Activated CD4-positive, alpha-beta T cell treated with anti-CD3 and anti-CD28 coated beads, Interleukin-2, amount 10 ng/mL, durations not matched to agents 7 days and 5 days (primary cell): ENCODE data around the gene SSH3. TPM values are rescaled to one million over a fixed set of nuclear protein-coding genes. Genes with fewer than 3 reads are reported as not detected.

Experiments used
- CTCF ChIA-PET: fragments of 350-600 bp; sonication (Branson Sonifier 250); formaldehyde crosslinking; loops from one replicate; lab custom pipeline; 2021; ENCODE audit warnings: antibody characterized with exemption; lab: Charles Lee
- POLR2A ChIA-PET: fragments of 350-600 bp; sonication (Branson Sonifier 250); formaldehyde crosslinking; loops from one replicate; lab custom pipeline; 2021; ENCODE audit warnings: antibody characterized with exemption; lab: Charles Lee
- DNase-seq: peaks from one replicate; pipeline ENCODE4 v3.0.0-alpha.2; 2020
- H3K27ac Mint-ChIP-seq: one replicate; pipeline ENCODE4 v1.8.0; 2021; ENCODE audit warnings: mild to moderate bottlenecking, moderate library complexity, mixed read lengths
- H3K27me3 Mint-ChIP-seq: one replicate; pipeline ENCODE4 v1.8.0; 2021; ENCODE audit warnings: mixed read lengths
- H3K36me3 Mint-ChIP-seq: one replicate; pipeline ENCODE4 v1.8.0; 2021; ENCODE audit warnings: low read depth, mixed read lengths
- H3K4me1 Mint-ChIP-seq: one replicate; pipeline ENCODE4 v1.8.0; 2021; ENCODE audit warnings: mixed read lengths
- H3K4me3 Mint-ChIP-seq: one replicate; pipeline ENCODE4 v1.8.0; 2021; ENCODE audit warnings: mild to moderate bottlenecking, moderate library complexity, mixed read lengths
- H3K9me3 Mint-ChIP-seq: one replicate; pipeline ENCODE4 v1.8.0; 2021; ENCODE audit warnings: mixed read lengths
- total RNA-seq, 2 experiments: library from RNA; stranded (reverse); gene quantifications; one replicate each; pipeline ENCODE4 v1.2.3, GENCODE V29; 2021

SSH3 gene
- total RNA-seq, 2 experiments from 2014 or later = 8.2 to 9.6 TPM

DNA sequence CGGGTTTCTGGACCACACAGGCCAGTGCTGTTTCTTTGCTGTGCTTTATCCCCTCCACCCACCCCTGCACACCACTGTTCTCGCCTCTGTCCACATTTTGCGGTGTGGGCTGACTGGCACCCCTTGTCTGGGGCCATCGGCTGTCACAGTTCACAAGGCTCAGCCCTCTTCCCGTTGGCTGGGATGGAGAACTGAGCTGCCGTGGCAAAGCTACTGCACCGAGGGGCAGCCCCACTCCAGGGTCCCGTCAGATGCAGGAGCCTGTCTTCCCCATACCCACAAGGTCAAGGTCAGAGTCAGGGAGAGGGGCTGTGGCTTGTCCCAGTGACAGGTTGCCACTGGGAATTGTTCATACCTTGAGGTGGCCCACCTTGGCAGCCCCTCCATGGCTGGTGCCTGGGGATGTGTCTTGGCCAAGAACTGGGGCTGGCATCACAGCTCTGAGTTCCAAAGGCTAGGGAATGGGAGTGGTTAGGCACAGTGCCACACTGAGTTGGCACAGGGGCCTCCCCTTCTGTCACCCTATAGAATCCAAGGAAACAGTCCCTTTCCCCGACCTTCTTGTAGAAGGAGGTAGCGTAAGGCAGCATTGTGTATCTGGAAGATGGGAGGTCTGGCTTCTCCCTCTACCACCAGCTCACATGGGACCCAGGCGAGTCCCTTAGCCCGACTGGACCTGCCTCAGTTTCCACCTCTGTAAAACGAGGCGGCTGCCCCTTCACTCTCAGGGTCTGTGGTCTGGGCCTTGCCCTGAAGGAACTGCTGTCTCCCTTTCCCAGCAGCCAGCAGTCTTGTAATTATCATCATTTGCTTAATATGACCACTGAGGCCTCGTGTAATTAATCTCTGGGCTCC is 33.7 kb upstream of the SSH3 start:
- Mint-ChIP-seq H3K4me1 (peaks cover 67% of the 10 kb centered on the region), H3K27ac (peak overlapping the region; percentile 93), H3K4me3 (peak overlapping the region; percentile 95), H3K27me3 (no peaks in the 10 kb centered on the region), H3K9me3 (no peaks in the 10 kb centered on the region), H3K36me3 (peaks cover 65% of the 10 kb centered on the region)
- ChIA-PET POLR2A (interaction anchor here (0.6 kb wide), 1 partner anchor 74 kb away, joined by 5 read pairs; no protein-coding TSS in a partner anchor), CTCF (interaction anchor here (0.6 to 5.1 kb wide), 10 partner anchors 7 to 101 kb away, joined by 3 to 36 read pairs (median 8); partner anchors contain the start of gene ANKRD13D)
- no peak for DNase-seq

GRCh38 chr11:67270256-67271204 is 32.8 kb upstream of the SSH3 start:
- DNase-seq = peak; percentile 33

DNA sequence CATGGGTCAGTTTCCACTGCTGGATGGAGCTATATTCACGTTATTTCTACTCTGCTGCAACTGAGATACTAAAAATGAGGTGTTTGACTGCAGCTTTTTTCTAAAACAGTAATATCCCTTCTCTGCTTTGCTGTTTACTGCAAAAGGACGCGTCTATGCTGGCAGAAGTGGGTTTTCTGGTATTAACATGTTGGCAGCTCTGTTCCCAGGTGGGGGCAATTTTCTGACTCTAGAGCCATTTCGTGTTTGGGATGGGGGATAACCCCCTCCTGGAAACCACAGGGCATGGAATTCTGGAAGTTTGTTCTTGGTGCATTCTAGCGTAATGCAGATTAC is 32.2 kb upstream of the SSH3 start:
- Mint-ChIP-seq H3K9me3 (no peaks in the 10 kb centered on the region), H3K36me3 (peaks cover 76% of the 10 kb centered on the region), H3K4me3 (peak overlapping the region; percentile 95), H3K4me1 (peaks cover 65% of the 10 kb centered on the region), H3K27ac (peak overlapping the region; percentile 93), H3K27me3 (no peaks in the 10 kb centered on the region)
- POLR2A ChIA-PET = interaction anchor here (1.1 kb wide), 1 partner anchor 46 kb away, joined by 6 read pairs; no protein-coding TSS in a partner anchor
- DNase-seq = no peak
- CTCF ChIA-PET = interaction anchor here (0.6 to 5.1 kb wide), 10 partner anchors 8 to 279 kb away, joined by 3 to 36 read pairs (median 8); partner anchors contain the start of gene ANKRD13D

More at GRCh38 chr11:67270256-67271204, 32.8 kb upstream of the SSH3 start:
- Mint-ChIP-seq H3K27me3 (no peaks in the 10 kb centered on the region), H3K9me3 (no peaks in the 10 kb centered on the region), H3K36me3 (peaks cover 70% of the 10 kb centered on the region), H3K4me1 (peaks cover 64% of the 10 kb centered on the region), H3K4me3 (peak overlapping the region; percentile 95), H3K27ac (peak overlapping the region; percentile 93)
- ChIA-PET CTCF (interaction anchor here (0.6 to 5.1 kb wide), 10 partner anchors 8 to 279 kb away, joined by 3 to 36 read pairs (median 8); partner anchors contain the start of gene ANKRD13D), POLR2A (interaction anchor here (0.6 to 1.1 kb wide), 2 partner anchors 47 to 73 kb away, joined by 5 to 6 read pairs; no protein-coding TSS in a partner anchor)

DNA sequence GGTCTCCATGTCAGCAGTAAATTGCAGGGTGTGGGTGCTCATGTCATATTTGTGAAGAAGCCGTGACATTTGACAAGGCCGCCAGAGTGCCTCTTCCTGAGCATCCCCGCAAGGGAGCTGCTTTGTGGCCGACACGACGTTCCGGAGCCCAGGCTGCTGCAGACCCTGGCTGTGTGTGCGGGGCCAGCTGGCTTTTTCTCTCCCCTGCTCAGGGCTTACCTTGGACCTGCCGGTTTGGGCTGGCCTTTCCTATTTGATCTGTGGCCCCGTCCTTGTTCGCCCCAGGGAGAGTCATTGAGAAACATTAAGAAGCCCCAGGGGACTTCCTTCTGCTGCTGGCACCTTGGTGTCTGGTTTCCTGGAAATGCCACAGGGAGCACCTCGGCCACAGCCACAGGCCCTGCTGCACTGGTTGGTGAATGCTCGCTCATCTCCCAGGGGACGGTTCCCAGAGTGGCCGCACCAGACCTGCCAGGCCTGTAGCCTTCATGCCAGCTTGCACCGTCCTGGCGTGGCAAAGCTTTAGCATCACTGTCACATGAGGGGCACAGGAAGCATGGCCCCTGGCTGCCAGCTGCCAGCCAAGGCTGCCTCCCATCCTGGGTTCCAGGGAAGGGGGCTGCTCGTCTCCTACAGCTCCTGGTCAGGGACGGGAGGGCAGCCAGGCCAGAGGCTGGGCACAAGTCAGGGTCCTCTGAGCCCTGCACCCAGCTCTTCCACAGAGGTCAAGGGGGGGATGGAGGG is 31.6 kb upstream of the SSH3 start:
- Mint-ChIP-seq H3K4me1 (peaks cover 71% of the 10 kb centered on the region), H3K27ac (peak overlapping the region; percentile 93), H3K9me3 (no peaks in the 10 kb centered on the region), H3K27me3 (no peaks in the 10 kb centered on the region), H3K4me3 (peak overlapping the region; percentile 95), H3K36me3 (peaks cover 80% of the 10 kb centered on the region)
- ChIA-PET CTCF (interaction anchor here (0.8 to 5.1 kb wide), 10 partner anchors 9 to 137 kb away, joined by 3 to 36 read pairs (median 6); partner anchors contain the start of gene ANKRD13D), POLR2A (interaction anchor here (0.7 to 1.2 kb wide), 3 partner anchors 16 to 653 kb away, joined by 5 to 7 read pairs (median 6); no protein-coding TSS in a partner anchor)
- peak; percentile 66 for DNase-seq

- DNase-seq = peak; percentile 52
- no peaks in the 10 kb centered on the region for H3K9me3 Mint-ChIP-seq
- H3K27me3 Mint-ChIP-seq = no peaks in the 10 kb centered on the region
- peaks cover 79% of the 10 kb centered on the region for H3K4me1 Mint-ChIP-seq
- H3K4me3 Mint-ChIP-seq = peak overlapping the region; percentile 95
- H3K27ac Mint-ChIP-seq = peak overlapping the region; percentile 93
- H3K36me3 Mint-ChIP-seq = peaks cover 79% of the 10 kb centered on the region
- POLR2A ChIA-PET = interaction anchor here (0.7 to 1.2 kb wide), 2 partner anchors 15 to 654 kb away, joined by 5 to 7 read pairs; no protein-coding TSS in a partner anchor
- CTCF ChIA-PET = interaction anchor here (0.9 to 5.1 kb wide), 9 partner anchors 10 to 136 kb away, joined by 3 to 36 read pairs (median 8); partner anchors contain the start of gene ANKRD13D
Measured at GRCh38 chr11:67272327-67273259, 30.7 kb upstream of the SSH3 start.

DNA sequence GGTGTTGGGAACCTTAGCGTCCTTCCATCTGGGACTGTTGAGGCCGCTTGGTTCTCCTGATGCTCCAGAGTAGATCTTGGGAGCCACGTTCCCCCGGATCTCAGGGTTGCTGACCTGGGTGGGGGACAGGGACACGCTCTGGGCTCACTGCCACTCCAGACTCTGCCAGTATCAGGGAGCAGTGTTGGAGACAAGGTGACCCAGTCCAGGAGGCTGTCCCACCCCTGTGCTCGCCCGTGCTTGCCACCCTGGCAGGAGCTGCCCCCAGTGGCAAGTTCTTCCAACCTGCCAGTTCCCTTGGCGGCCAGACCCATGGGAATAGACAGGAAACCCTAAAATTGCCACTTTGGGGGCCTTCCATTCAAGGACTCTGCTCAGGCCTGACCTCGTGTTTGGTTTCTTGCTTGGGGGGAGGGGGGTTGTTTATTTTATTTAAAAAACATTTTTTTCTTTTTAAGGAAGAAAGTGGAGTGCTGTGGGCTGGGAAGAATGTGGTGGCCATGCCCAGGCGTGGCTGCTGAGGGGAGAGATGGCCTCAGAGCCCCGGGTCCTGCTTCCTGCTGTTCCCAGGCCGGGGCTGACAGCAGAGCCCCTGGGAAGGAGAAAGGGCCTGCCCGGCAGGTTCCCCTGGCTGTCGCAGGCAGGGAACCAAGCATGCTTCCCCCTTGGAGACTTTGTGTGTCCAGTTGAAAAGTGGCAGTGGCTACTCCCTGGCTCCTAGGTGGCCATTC is 29.9 kb upstream of the SSH3 start:
- Mint-ChIP-seq H3K27ac (peak overlapping the region; percentile 93), H3K4me3 (peak overlapping the region; percentile 95), H3K27me3 (no peaks in the 10 kb centered on the region), H3K36me3 (peaks cover 77% of the 10 kb centered on the region), H3K9me3 (no peaks in the 10 kb centered on the region), H3K4me1 (peaks cover 87% of the 10 kb centered on the region)
- DNase-seq = no peak
- POLR2A ChIA-PET = no interaction called here
- CTCF ChIA-PET = interaction anchor here (0.6 to 5.1 kb wide), 6 partner anchors 10 to 78 kb away, joined by 3 to 36 read pairs (median 13); partner anchors contain the start of gene ANKRD13D

DNA sequence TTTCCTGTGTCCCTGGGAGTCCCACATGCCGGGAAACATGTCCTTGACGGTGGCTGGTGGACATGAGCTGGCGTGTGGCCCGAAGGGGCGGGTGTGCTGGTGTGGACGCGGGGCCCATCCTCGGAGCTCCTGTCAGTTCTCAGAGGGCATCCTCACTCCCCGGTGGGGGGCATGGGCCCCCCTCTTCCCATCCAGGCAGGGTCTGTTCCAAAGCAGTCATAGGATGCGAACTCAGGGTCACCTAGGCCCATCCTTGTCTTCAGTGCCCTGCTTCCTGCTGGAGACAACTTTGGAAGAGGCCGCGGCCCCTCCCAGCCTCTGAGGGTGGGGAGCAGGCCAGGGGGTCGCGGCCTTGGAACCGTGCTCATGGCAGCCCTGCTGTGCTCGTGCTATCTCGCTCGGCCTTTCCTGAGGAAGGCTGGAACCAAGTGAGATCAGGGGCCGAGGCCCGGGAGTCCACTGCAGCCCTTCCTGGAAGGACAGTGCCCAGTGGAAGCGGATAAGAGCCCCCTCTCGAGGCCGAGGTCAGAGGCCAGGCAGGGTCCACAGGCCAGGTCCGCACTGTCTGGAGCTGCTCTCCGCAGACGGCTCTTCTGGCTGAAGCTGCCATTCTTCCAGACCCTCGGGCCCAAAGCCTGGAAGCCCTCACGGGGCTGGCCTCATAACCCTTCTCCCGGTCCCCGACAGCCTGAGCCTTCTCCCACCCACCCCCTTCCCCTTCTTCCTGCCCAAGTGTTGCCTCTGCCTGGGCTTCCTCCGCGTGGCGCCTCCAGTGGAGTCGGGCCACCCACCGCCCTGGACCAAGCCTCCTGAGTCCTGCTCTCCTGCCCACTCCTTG is 28.3 kb upstream of the SSH3 start:
- H3K4me3 Mint-ChIP-seq = peak overlapping the region; percentile 95
- H3K27me3 Mint-ChIP-seq = no peaks in the 10 kb centered on the region
- CTCF ChIA-PET = interaction anchor here (1.5 to 5.4 kb wide), 3 partner anchors 13 to 43 kb away, joined by 3 to 41 read pairs (median 6); partner anchors contain the start of gene ANKRD13D
- peak overlapping the region; percentile 93 for H3K27ac Mint-ChIP-seq
- POLR2A ChIA-PET = no interaction called here
- no peaks in the 10 kb centered on the region for H3K9me3 Mint-ChIP-seq
- H3K36me3 Mint-ChIP-seq = peaks cover 76% of the 10 kb centered on the region
- peaks cover 97% of the 10 kb centered on the region for H3K4me1 Mint-ChIP-seq
- no peak for DNase-seq

- H3K36me3 Mint-ChIP-seq = peaks cover 76% of the 10 kb centered on the region
Measured at GRCh38 chr11:67275606-67276409, 27.5 kb upstream of the SSH3 start.

GRCh38 chr11:67276781-67277230 is 26.5 kb upstream of the SSH3 start:
- peaks cover 69% of the 10 kb centered on the region for H3K36me3 Mint-ChIP-seq

More at GRCh38 chr11:67275606-67276409, 27.5 kb upstream of the SSH3 start:
- H3K9me3 Mint-ChIP-seq = no peaks in the 10 kb centered on the region
- DNase-seq = no peak
- ChIA-PET CTCF (interaction anchor here (0.9 to 5.4 kb wide), 6 partner anchors 13 to 78 kb away, joined by 3 to 41 read pairs (median 8); partner anchors contain the start of genes ANKRD13D and SSH3), POLR2A (no interaction called here)
- H3K27ac Mint-ChIP-seq = peak overlapping the region; percentile 93
- H3K4me1 Mint-ChIP-seq = peaks cover 93% of the 10 kb centered on the region
- no peaks in the 10 kb centered on the region for H3K27me3 Mint-ChIP-seq
- peak overlapping the region; percentile 68 for H3K4me3 Mint-ChIP-seq

More at GRCh38 chr11:67276781-67277230, 26.5 kb upstream of the SSH3 start:
- Mint-ChIP-seq H3K9me3 (no peaks in the 10 kb centered on the region), H3K27ac (peak overlapping the region; percentile 93), H3K4me1 (peaks cover 83% of the 10 kb centered on the region), H3K27me3 (no peaks in the 10 kb centered on the region), H3K4me3 (peak overlapping the region; percentile 78)
- ChIA-PET POLR2A (interaction anchor here (1.0 to 1.7 kb wide), 3 partner anchors 9 to 40 kb away, joined by 4 to 10 read pairs (median 5); no protein-coding TSS in a partner anchor), CTCF (interaction anchor here (0.9 to 5.4 kb wide), 11 partner anchors 9 to 105 kb away, joined by 3 to 41 read pairs (median 6); partner anchors contain the start of genes ANKRD13D and SSH3)
- peak; percentile 46 for DNase-seq
